ENCODE data around the gene ZNF622.

ZNF622 gene, protein sequence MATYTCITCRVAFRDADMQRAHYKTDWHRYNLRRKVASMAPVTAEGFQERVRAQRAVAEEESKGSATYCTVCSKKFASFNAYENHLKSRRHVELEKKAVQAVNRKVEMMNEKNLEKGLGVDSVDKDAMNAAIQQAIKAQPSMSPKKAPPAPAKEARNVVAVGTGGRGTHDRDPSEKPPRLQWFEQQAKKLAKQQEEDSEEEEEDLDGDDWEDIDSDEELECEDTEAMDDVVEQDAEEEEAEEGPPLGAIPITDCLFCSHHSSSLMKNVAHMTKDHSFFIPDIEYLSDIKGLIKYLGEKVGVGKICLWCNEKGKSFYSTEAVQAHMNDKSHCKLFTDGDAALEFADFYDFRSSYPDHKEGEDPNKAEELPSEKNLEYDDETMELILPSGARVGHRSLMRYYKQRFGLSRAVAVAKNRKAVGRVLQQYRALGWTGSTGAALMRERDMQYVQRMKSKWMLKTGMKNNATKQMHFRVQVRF

DNA sequence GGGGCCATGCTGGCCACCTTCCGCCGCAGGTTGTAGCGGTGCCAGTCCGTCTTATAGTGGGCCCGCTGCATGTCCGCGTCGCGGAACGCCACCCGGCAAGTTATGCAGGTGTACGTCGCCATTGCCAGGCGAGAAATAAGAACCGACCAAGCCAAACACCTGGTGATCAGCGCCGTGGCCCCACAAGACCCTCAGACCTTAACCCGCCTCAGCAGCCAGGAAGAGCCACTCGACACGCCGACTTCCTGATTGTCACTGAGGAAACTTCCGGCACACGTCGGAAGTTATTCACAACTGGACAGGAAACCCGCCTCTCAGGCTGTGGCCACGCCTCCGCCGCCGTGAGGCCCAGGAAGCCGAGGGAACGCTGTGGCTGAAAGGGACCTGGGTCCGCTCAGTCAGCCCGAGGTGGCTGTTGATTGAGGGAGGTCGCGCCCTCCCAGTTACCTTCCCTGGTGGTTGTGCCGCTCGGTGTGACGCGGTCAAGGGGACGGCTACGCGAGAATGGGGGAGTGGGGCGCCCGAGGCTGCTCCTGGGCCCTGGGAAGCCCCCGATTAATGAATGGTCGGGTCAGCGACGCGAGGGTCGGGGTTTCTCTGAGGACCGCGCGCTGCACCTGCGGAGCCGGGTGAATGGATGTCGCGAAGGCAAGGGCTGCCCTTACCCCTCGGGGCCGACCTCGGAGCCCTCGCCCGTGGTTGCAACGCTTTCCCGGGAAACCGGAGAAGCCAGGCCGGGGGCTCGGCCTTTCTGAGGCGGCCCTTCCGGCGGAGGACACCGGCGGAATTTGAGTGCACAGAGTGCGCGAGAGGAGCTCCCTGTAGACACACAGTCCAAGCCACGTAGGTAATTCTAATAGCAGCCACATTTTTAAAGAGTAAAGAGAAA, at the start of gene ZNF622:
TSS of gene ZNF622 (minus strand) at position 257 of the 889 bp plus-strand sequence. CDS start at position 122, 135 bp downstream.
- peak; percentile 95 for DNase-seq

DNA sequence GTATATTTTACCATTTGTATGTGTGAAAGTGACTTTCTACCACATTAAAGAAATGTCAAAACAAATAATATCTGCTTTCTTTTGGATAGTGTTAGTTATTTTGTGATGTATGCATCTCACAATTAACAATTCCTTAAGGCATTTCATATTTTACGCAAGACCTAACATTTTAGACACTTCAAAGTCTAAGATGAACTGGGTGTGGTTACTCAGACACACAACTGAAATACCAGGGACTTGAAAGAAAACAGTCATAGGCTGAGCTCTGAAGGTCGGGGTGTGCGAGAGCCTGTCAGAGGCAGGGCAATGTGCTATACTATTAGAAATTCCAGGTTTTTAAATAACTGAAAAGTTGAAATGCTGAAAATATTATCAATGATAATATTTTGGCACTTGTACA, 44.5 kb upstream of the ZNF622 start:
- DNase-seq, result no peak

DNA sequence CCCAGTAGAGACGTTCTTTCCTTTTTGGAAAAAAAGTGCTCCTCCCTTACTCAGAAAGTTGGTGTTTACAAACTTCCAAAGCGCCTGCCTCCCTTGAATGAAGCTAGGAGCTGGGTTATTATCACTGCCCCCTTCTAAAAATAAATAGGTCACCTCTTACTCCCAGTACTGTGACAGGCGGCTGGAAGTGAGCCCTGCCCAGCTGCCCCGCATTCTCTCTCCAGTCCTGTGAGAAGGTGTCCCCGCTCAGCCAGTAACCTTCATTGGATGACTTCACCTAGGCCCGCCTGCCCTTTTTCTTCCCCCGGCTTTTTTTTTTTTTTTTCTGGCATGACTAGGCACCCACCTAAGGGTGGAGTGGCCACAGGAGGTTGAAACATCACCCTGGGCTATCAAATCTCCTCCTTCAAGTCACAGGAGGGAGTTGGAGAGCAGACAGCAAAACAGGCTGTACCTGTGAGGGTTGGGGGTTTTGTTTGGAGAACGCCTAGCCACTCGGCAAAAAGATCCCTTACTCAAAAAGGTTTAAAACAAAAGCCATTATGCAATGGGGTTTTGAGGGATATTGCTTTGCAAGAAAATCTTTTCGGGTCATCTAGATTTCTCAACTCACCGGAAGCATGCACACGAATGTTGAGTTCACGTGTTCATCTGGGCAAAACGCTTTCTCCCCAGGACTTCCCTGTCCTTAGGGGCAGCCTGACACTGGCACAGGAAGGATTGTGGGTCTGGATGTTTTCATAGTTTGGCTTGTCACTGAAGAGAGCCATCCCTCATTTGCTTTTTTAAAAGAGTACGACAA, 43.3 kb upstream of the ZNF622 start:
- peak; percentile 87 for DNase-seq

DNA sequence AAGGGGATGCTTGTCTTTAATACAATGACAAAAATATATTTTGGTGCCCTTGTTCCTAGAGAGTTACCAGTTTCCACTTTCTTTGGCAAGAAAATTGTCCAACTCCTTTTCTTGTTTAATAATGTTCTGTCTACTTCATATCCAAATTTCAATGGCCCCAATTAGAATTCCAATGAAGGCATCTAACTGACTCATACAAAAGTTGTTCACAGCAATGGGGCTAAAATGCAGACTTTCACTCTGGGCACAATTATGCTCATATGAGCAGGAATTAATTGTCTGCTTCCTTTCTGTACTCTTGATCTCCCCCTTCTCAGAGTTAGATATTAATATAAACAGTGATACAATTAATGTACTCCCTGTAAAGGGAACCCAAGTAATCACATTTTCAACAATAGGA, 42.1 kb upstream of the ZNF622 start:
- no peak for DNase-seq

DNA sequence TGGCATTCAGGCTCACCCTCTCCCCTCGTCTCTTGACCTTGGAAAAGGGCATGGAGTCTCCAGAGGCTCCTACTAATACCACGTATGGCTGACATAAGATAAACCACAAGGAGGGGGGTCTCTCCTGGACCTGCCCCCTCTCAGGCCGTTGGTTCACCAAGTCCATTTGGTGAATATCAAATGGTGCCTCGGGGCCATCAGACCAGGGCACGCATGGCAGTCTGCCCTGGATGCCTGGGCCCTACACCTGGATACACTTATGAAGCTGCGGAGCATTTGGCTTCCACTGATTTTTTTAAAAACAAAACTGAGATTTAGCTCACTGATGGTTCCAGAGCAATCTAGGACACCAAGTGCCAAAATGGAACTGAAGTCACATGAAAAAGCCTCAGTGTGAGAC, 40.3 kb upstream of the ZNF622 start:
- DNase-seq, result no peak

DNA sequence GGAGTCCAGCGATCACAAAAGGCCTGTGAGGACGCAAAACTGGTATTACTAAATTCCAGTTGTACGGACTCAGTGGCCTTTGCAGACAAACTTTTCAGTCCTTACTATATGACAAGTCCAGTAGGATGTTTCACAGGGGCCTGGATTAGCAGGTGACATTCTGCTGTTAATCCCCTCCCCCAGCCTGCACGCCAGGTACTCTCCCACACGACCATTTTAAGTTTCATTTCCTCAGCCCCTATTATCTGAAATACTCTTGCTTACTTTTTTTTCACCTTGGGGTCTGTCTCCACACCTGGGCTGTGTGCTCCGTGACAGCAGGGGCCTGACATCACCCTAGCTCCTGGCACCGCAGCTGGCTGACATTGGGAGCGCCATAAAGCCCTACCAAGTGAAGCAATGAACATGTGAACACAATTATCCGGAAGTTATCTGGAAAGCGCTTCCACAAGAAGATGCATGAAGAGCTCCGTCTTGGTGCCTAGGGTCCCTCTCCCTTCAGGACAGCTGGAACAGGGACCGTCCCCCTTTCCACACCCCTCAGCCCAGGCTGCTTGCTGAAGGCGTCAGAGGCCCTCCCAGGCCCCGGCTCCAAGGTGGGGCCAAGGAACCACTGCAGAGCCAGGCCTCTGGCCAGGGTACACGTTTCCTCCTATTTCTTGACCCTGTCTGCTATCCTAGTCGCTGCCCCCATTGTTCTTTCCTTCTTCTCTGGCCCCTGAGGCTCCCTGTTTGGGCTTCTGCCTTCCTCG, 39.7 kb upstream of the ZNF622 start:
- no peak for DNase-seq

DNA sequence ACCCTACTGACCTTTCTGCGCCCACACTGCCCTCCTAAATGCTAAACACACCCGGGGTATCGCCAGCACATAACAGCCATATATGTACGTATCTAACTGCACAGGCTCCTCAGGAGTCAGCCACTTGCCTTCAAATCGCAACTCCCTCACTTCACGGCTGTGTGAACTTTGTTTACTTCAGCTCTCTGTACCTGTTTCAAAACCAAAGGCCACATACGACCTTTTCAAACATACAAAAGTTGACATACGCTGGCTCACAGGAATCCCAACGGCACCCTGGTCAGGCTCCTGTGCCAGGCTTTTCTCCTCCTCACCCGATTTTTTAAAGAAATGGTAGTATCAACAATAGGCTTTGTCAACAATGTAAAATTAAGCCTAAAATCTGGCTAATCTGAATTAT, 39.0 kb upstream of the ZNF622 start:
- DNase-seq, result no peak

DNA sequence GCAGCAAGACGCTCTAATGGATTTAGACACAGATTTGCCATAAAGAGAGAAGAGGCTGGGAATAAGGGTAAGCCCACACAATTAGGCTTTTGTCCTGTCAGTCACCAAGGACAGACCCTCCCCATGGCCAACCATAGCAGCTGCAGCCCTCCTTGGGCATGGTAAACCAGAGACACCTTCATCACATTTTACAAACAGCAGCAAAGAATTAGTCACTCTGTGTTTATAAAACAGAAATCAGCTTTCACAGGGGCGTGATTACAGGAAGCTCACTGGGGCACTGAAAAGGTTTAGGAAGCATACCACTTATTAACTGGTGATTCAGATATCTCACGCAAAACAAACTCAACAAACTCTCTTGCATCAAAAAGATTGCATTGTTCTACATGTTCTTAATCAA, 37.3 kb upstream of the ZNF622 start:
- no peak for DNase-seq

DNA sequence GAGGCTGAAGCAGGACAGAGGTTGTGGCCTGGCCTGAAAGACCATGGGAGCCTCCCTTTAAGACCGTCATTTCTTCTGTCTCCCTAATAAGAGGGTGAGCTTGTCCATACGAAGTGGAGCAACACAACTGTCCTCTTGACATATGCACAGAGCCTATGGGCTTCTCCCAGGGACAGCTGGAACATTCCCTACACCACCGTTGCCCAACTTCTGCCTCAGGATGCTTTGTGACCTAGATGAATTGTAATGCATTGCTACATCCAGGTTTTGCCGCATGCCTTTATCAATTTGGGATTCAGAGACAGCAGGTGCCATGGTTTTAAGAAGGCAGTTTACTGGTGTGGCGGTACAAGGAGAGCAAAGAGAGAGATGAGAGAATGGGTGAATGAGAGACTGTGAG, 34.4 kb upstream of the ZNF622 start:
- no peak for DNase-seq

DNA sequence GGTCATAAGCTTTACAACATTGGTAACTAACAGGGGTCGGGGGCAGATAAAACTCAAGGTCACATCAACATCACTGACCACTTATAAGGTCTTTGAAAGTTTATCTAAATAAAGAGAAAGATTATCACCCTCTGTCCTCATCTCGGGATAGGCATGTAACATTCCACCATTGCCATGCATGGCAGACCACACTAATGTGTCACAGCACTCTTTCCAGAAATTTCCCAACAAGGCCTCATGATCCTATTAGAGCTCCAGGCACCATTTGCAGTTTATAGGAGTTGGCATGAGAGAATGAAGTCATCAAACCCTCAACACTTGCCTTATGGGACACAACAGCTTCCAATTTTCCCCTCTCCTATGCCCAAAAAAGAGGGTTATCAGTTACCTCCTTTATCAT, 31.9 kb upstream of the ZNF622 start:
- DNase-seq, result no peak

DNA sequence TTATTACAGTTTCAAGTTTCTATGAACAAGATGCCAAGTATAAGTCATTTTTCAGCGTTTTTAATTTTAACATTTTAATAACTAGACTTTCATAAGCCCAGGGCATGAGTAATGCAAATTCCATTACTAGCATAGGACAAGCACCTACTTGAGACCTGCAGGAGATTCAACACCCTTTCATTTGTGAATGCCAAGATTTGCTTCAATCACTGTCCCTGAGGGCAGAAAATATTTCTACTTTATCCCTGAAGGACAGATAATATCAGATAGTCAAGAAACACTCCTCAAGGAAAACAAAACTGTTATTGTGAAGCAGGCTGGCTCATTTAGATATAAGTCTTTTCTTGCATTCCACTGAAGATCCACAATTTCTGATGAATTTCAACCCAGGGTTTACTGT, 27.7 kb upstream of the ZNF622 start:
- no peak for DNase-seq

DNA sequence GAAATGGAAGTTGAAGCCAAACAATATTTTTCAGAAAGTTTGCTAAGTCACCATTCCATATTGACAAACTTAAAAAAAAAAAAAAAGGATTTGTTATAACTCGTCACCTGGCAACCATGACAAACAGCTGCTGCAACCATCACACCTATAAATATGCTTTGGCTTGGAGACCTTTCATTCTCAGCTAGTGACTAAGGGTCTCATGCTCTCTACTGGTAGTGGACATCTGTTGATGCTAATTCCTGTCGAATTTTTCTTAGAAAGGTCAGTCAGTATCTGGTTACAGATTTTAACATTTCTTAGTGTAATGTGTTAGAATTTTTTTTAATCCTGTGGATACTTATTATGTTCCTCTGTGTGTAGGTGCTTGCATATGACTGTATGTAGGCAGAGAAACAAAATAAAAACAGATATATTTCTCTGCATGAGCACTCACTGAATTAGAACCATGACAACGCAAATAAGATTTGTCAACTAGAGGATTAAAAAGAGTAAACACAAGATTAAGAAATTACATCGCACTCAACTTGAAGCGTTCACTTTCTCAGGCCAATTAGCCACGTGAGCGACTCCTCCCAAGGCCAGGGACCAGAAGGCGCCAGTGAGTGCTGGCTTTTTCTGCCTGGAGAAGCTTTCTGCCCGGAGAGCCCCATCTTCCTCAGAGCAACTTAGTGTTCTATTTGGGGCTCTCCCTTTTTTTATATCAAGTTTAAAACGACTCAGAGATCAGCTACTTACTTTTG, 27.0 kb upstream of the ZNF622 start:
- DNase-seq, result no peak

DNA sequence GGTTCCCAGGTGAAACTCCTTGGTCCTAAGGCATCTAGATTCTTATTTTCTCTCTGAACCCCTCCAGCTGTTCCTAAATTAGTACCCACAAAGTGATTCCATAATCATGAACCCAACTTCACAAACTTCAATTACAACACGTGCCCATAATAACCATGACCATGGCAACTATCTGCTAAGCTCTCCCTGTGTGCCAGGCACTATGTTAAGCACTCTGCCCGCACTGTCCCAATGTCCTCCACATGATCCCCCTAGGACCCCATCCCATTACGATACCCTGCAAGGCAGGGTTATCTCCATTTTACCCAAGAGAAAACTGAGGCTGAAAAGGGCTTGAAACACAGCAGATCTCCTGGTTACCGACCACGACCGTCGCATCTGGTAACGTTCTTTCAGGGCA, 25.3 kb upstream of the ZNF622 start:
- no peak for DNase-seq

DNA sequence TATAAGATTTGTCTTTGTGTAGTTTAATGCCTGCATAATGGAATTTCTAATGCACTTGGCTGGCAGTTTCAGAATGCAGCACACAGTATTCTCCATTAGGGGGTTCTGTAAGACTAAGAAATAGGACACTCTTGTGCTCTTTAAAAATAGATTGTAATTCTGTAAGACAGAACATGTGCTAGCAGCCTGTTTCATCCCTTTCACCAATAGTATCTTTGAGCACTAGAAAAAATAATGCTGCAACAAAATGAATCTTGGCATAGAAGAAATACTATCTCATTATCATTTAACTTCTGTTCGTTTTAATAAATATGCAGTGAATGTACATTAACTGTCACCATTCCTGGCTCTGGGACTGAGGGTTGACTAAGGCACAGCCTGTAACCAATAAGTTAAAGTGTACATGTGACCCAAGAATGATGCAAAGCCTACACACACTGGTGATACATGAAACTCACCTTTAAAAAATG, 23.8 kb upstream of the ZNF622 start:
- DNase-seq, result no peak

DNA sequence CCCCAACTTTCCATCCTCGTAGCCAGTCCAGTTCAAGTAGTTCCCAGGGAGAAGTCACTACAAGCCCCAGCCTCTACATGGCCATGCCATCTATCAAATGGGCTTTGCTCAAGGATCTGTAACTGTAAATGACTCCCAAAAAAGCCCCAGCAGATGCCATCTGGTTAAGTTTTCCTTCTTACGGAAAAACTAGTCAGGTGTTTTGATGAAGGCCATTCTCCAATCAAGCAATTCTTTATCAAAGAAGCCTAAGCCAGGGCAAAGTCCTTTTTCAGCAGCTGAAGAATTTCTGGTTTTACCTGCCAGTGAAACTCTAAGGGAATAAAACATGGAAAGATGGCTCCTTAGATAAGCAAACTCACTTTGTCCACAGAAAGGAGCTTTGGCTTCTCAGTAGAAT, 21.9 kb upstream of the ZNF622 start:
- no peak for DNase-seq

DNA sequence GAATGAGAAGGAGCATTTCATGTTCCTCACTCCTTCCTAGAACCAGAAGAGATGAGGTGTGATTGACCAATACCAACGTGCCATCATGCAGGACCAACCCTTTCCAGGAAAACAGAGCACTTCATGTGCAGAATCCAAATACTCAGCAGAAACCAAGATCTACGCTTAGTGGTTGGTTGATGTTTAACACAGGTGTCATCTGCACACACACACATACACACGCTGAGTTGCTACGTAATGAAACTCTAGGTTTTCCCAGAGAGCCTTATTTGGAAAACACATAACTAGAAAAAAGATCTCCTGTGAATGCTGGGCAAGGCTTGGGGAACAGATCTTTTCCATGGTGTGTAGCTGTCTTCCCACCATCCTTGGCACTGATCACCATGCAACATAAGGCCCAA, 21.1 kb upstream of the ZNF622 start:
- DNase-seq, result no peak

DNA sequence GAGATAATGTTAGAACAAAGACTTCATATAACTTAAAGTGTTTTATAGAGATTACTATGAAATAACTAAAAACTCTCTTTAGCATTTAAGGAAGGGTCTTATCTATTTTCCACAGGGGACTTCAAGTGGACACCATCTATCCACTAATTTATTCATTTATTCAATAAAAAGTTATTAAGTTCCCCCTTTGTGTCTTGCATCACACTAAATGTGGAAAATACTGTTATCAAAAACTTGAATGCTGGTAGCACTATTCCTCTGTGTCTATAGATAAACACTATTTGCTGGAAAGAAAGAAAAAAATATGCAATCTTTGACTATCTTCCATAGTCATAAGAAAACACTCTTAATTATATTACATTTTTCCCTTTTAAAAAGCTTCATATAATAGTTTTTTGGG, 20.1 kb upstream of the ZNF622 start:
- no peak for DNase-seq

DNA sequence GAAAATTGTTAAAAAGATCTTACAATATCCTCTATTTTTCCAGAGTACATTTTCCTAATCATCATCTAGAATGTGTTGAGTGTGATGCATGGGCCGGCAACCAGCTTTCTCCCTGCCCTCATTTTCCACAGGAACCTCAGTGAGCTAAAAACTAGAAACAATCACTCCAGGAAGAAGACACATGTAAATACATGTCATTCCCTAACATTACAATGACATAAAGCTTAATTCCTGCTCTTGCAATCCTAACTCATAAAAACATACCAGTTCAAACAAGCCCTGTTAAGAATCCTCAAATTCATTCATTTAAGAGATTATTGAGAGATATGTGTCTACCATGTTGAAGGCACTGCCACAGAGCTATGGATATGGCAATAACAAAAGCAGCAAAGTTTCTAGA, 18.5 kb upstream of the ZNF622 start:
- DNase-seq, result no peak

DNA sequence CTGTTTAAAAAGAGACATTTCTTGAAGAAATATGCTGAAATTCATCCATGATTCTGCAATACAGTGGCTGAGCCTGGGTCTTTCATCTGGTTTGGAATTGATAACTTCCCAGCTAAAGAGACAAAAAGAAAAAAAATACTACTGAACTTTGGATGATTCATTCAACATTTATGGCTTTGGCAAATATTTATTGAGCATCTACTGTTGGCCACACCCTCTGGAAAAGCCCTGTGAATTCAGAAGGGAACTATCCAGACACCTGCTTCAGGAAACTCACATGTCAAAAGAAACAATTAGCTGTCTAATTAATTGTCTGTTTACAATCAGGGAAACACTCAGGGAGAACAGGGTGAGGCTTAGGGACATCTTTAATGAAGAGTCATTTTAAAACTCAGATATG, 17.8 kb upstream of the ZNF622 start:
- no peak for DNase-seq

DNA sequence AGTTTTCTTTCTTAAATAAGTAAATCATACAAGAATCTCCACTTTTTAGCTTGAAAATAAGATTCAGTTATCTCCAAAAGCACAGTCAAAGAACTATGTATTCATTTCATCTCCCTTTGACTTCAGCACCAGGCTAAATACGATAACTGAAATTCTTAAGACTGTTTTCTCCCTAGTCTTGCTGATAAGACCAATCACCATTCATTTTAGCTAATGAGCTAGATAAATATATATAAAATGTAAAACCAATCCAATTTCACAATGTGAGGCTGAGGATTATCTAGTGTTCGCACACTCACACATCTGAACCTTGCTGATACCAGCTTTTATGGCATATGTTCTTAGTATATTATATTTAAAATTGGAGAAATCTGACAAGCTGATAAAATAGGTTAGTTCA, 17.3 kb upstream of the ZNF622 start:
- no peak for DNase-seq

DNA sequence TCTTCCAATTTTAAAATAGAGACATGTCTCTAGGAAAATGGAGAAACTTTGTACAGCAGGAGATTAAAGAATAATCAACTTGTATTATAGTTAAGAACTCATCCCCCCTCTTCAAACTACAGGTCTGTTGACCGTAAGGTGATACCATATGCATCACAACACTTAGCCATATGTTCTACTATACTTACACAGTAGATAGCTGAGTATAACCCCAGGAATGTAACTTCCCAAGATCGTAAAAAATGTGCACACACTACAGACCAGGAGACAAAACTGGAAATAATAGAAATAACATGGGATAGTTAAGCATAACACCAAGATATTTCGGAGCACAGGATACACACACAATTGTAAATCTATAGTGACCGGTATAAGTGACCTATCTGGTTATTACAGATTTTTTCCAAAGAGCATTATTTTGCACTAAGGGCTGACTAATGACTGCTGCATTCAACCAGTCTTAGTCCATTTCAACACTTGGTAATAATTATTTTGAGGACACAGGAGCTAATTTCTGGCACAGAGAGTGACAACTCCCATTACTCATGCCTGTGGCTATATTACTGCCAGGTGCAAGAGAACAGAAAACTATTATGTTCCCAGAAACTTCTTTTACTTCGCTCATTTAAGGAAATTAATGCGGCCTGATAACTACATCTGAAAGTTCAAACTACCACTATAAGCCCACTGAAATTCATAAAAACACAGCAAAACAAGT, 15.4 kb upstream of the ZNF622 start:
- DNase-seq, result no peak
